IMR-90 (cell line): ENCODE data around the gene UGT1A10. TPM values are rescaled to one million over a fixed set of nuclear protein-coding genes. Genes with fewer than 3 reads are reported as not detected.

ENCODE experiments used
- ATAC-seq: fragments of 200-7000 bp; cut with Tn5 transposase; 2 replicates; pipeline ENCODE4 v1.9.1; 2020; ENCODE audit warnings: low read depth, mild to moderate bottlenecking, moderate library complexity
- BruUV-seq: library from RNA; stranded (reverse); fragments of 400-500 nt; replicated peaks from 2 replicates; lab custom pipeline; 2021; lab: Mats Ljungman, UMichigan
- CTCF ChIA-PET: fragments of 300-600 bp; formaldehyde crosslinking; extraction: SDS; loops from one replicate; lab custom pipeline; 2021; ENCODE audit warnings: antibody characterized with exemption; lab: Yijun Ruan, JAX
- POLR2A ChIA-PET: fragments of 300-600 bp; sonication (Branson Sonifier 250); formaldehyde crosslinking; loops from one replicate; lab custom pipeline; 2022; ENCODE audit warnings: antibody characterized with exemption; ENCODE audit not compliant: unreplicated experiment; lab: Charles Lee
- DNase-seq: peaks from one replicate; pipeline ENCODE4 v3.0.0; 2013
- H2AFZ ChIP-seq: replicated peaks from 2 replicates; pipeline ENCODE3; 2013; ENCODE audit warnings: low read length, mild to moderate bottlenecking; ENCODE audit not compliant: poor library complexity
- H2AK5ac ChIP-seq: 2 replicates; pipeline ENCODE4 v1.6.1; 2013; ENCODE audit warnings: low read depth, low read length, inconsistent platforms
- H2AK9ac ChIP-seq: replicated peaks from 2 replicates; pipeline ENCODE3; 2013; ENCODE audit warnings: mild to moderate bottlenecking, low read depth, low read length, moderate library complexity; ENCODE audit not compliant: poor library complexity
- H2BK120ac ChIP-seq: 2 replicates; pipeline ENCODE4 v1.6.1; 2013; ENCODE audit warnings: low read depth, low read length, inconsistent platforms
- H2BK15ac ChIP-seq: 3 replicates; pipeline ENCODE4 v1.6.1; 2013; ENCODE audit warnings: low read depth, low read length, inconsistent platforms
- H2BK20ac ChIP-seq: 2 replicates; pipeline ENCODE4 v1.6.1; 2013; ENCODE audit warnings: low read depth, mild to moderate bottlenecking, inconsistent platforms, low read length, moderate library complexity
- H2BK5ac ChIP-seq: 2 replicates; pipeline ENCODE4 v1.6.1; 2013; ENCODE audit warnings: mild to moderate bottlenecking, low read depth, low read length, inconsistent platforms; ENCODE audit not compliant: poor library complexity, severe bottlenecking
- H3K14ac ChIP-seq: replicated peaks from 2 replicates; pipeline ENCODE4 v1.6.1; 2013; ENCODE audit warnings: low read depth, low read length, inconsistent platforms
- H3K18ac ChIP-seq: 2 replicates; pipeline ENCODE4 v1.6.1; 2013; ENCODE audit warnings: low read depth, low read length, control low read depth
- H3K23ac ChIP-seq: 2 replicates; pipeline ENCODE4 v1.6.1; 2013; ENCODE audit warnings: low read depth, low read length, inconsistent platforms
- H3K27ac ChIP-seq: 2 replicates; pipeline ENCODE4 v1.5.1; 2013; ENCODE audit warnings: mild to moderate bottlenecking, control low read depth, low read length; ENCODE audit not compliant: insufficient read depth
- H3K27me3 ChIP-seq: 2 replicates; pipeline ENCODE4 v1.6.1; 2013; ENCODE audit warnings: low read length; ENCODE audit not compliant: control insufficient read depth, insufficient read depth
- H3K36me3 ChIP-seq: 2 replicates; pipeline ENCODE4 v1.6.1; 2013; ENCODE audit warnings: low read length, mixed read lengths; ENCODE audit not compliant: control insufficient read depth, insufficient read depth
- H3K4ac ChIP-seq: 2 replicates; pipeline ENCODE4 v1.6.1; 2013; ENCODE audit warnings: low read depth, low read length, inconsistent platforms
- H3K4me1 ChIP-seq: 2 replicates; pipeline ENCODE4 v1.6.1; 2013; ENCODE audit warnings: low read length, mixed read lengths; ENCODE audit not compliant: control insufficient read depth, insufficient read depth
- H3K4me2 ChIP-seq: 2 replicates; pipeline ENCODE4 v1.6.1; 2013; ENCODE audit warnings: low read depth, mild to moderate bottlenecking, control low read depth, low read length, moderate library complexity
- H3K4me3 ChIP-seq: 2 replicates; pipeline ENCODE4 v1.5.1; 2013; ENCODE audit warnings: low read depth, mild to moderate bottlenecking, control low read depth, low read length, moderate library complexity; ENCODE audit not compliant: insufficient read depth
- H3K56ac ChIP-seq: 2 replicates; pipeline ENCODE4 v1.6.1; 2013; ENCODE audit warnings: low read length, inconsistent platforms; ENCODE audit not compliant: insufficient read depth; ENCODE audit errors: extremely low read depth
- H3K79me1 ChIP-seq, 2 experiments: 2 replicates each; pipeline ENCODE4 v1.6.1; 2013; ENCODE audit warnings: low read length in 2 of 2, inconsistent platforms in 1 of 2, low read depth in 1 of 2
- H3K9ac ChIP-seq: 2 replicates; pipeline ENCODE4 v1.6.1; 2013; ENCODE audit warnings: low read depth, low read length, control low read depth
- H3K9me1 ChIP-seq: 2 replicates; pipeline ENCODE4 v1.6.1; 2013; ENCODE audit warnings: low read length, inconsistent platforms; ENCODE audit not compliant: insufficient read depth
- H3K9me3 ChIP-seq: 2 replicates; pipeline ENCODE4 v1.6.1; 2013; ENCODE audit warnings: low read length; ENCODE audit not compliant: control insufficient read depth, insufficient read depth
- H4K20me1 ChIP-seq: 2 replicates; pipeline ENCODE4 v1.6.1; 2013; ENCODE audit warnings: low read length, inconsistent platforms; ENCODE audit not compliant: insufficient read depth
- H4K5ac ChIP-seq: 2 replicates; pipeline ENCODE4 v1.6.1; 2013; ENCODE audit warnings: mild to moderate bottlenecking, low read depth, low read length, control low read depth
- H4K8ac ChIP-seq, 2 experiments: 2 replicates each; pipeline ENCODE4 v1.6.1; 2013; ENCODE audit warnings: low read depth in 2 of 2, low read length in 2 of 2, control low read depth in 1 of 2, inconsistent platforms in 1 of 2
- H4K91ac ChIP-seq: 2 replicates; pipeline ENCODE4 v1.6.1; 2013; ENCODE audit warnings: low read depth, low read length, inconsistent platforms; ENCODE audit not compliant: insufficient read depth
- BHLHE40 ChIP-seq: fragments of 150-350 bp; IDR thresholded peaks from 2 replicates; pipeline ENCODE4 v1.6.1; 2016; ENCODE audit warnings: mild to moderate bottlenecking, low read depth, low read length
- CEBPB ChIP-seq: IDR thresholded peaks from 2 replicates; pipeline ENCODE4 v1.6.1; 2012; ENCODE audit warnings: low read depth, low read length, improper control_type of control experiment
- CHD1 ChIP-seq: IDR thresholded peaks from 2 replicates; pipeline ENCODE4 v1.6.1; 2012; ENCODE audit warnings: low read depth, low read length, improper control_type of control experiment
- CTCF ChIP-seq: conservative IDR thresholded peaks from 2 replicates; pipeline ENCODE4 v1.5.1; 2012; ENCODE audit warnings: mild to moderate bottlenecking, low read depth, low read length, improper control_type of control experiment
- FOS ChIP-seq: fragments of 150-350 bp; IDR thresholded peaks from 2 replicates; pipeline ENCODE4 v1.6.1; 2016; ENCODE audit warnings: low read depth, low read length
- MAFK ChIP-seq: IDR thresholded peaks from 2 replicates; pipeline ENCODE4 v1.6.1; 2012; ENCODE audit warnings: low read depth, low read length, improper control_type of control experiment
- MAZ ChIP-seq: IDR thresholded peaks from 2 replicates; pipeline ENCODE4 v1.6.1; 2012; ENCODE audit warnings: low read depth, mild to moderate bottlenecking, low read length, improper control_type of control experiment, moderate library complexity, borderline replicate concordance
- MXI1 ChIP-seq: IDR thresholded peaks from 2 replicates; pipeline ENCODE4 v1.6.1; 2012; ENCODE audit warnings: low read depth, mild to moderate bottlenecking, low read length, moderate library complexity, borderline replicate concordance
- NFE2L2 ChIP-seq: fragments of 150-350 bp; IDR thresholded peaks from 2 replicates; pipeline ENCODE4 v1.6.1; 2016; ENCODE audit warnings: low read depth, mild to moderate bottlenecking, low read length
- POLR2A ChIP-seq: IDR thresholded peaks from 2 replicates; pipeline ENCODE4 v1.6.1; 2012; ENCODE audit warnings: mild to moderate bottlenecking, low read depth, low read length
- RAD21 ChIP-seq: IDR thresholded peaks from 2 replicates; pipeline ENCODE4 v1.6.1; 2012; ENCODE audit warnings: low read length, improper control_type of control experiment
- RCOR1 ChIP-seq: IDR thresholded peaks from 2 replicates; pipeline ENCODE4 v1.6.1; 2012; ENCODE audit warnings: mild to moderate bottlenecking, low read length, improper control_type of control experiment; ENCODE audit not compliant: insufficient replicate concordance
- RFX5 ChIP-seq: IDR thresholded peaks from 2 replicates; pipeline ENCODE4 v1.8.0; 2012; ENCODE audit warnings: low read depth, mild to moderate bottlenecking, low read length, moderate library complexity
- SMC3 ChIP-seq: fragments of 150-350 bp; IDR thresholded peaks from 2 replicates; pipeline ENCODE4 v1.6.1; 2016; ENCODE audit warnings: low read depth, mild to moderate bottlenecking, antibody characterized with exemption, low read length, moderate library complexity
- WGBS, 2 experiments: methylation state at CpG; one replicate each; pipeline versions ENCODE4 v1.1.5 to v1.1.7; 2013; ENCODE audit warnings: missing lambda C conversion rate in 2 of 2; ENCODE audit not compliant: insufficient read length in 1 of 2; ENCODE audit errors: extremely low coverage in 2 of 2; 5-methylcytosine and 5-hydroxymethylcytosine counted together
- dilution Hi-C: fragments of 300-500 bp; cut with HindIII; formaldehyde crosslinking; loops from one replicate; pipeline ENCODE4 v1.14.3; 2018; ENCODE audit warnings: low sequenced_read_pairs; ENCODE audit not compliant: unreplicated experiment
- in situ Hi-C: fragments of 300-500 bp; cut with MboI; formaldehyde crosslinking; loops from 3 replicates; pipeline ENCODE4 v1.14.3; 2019; ENCODE audit warnings: low sequenced_read_pairs, inconsistent platforms, mixed read lengths
- intact Hi-C: fragments of 100-400 bp; cut with micrococcal nuclease; formaldehyde crosslinking; loops from 2 replicates; pipeline ENCODE4 v1.10.0; 2022
- polyA plus RNA-seq, 3 experiments: library from polyadenylated mRNA; depleted of rRNA; stranded (reverse); fragments of >200 nt; gene quantifications; 2 replicates each; pipeline ENCODE4 v1.2.3, GENCODE V29; 2012; ENCODE audit warnings: low replicate concordance in 1 of 3
- total RNA-seq: library from RNA; depleted of rRNA; stranded (reverse); fragments of >200 nt; gene quantifications from 2 replicates; pipeline ENCODE4 v1.2.3, GENCODE V29; 2012
- TF ChIP-seq, protein P1 (sequence below): fragments of 150-350 bp; IDR thresholded peaks from 2 replicates; pipeline ENCODE4 v1.6.1; 2017; ENCODE audit warnings: mild to moderate bottlenecking, antibody characterized with exemption, low read length, low read depth
- TF ChIP-seq, protein P2 (sequence below): fragments of 150-350 bp; IDR thresholded peaks from 2 replicates; pipeline ENCODE4 v1.6.1; 2016; ENCODE audit warnings: low read depth, mild to moderate bottlenecking, low read length, moderate library complexity, borderline replicate concordance

UGT1A10 gene
- total and polyA plus RNA-seq, 2 of the 4 experiments (the other 2 are of a cell fraction) = not detected

DNA sequence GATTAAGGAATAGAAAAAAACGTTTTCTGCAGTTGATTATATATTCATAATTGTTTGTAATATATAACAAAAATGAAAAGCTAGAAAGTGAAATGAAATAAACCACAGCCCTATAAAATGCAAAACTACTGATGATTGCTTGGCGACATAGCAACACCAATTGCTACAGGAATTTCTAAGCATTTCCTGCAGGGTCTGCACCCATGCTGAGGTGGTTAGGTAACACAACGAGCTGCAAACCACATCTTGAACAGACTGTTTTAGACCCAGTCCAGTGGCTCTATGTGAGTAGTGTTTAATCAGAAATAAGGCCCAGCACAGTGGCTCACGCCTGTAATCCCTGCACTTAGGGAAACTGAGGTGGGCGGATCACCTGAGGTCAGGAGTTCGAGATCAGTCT, 18.3 kb downstream of the UGT1A10 start:
- Histone ChIP-seq H3K4ac (no peak overlapping the region), H3K23ac (no peak overlapping the region), H3K18ac (no peak overlapping the region), H2BK20ac (no peak overlapping the region), H3K27ac (no peak overlapping the region), H2AK5ac (no peak overlapping the region), H2AFZ (no peak overlapping the region), H2AK9ac (no peak overlapping the region), H3K79me1 (no peaks in the 10 kb centered on the region), H3K27me3 (peaks cover 3% of the 10 kb centered on the region; the same call in 1 of the 2 replicates), H3K9ac (no peak overlapping the region), H3K56ac (no peak overlapping the region), H3K9me3 (no peaks in the 10 kb centered on the region), H2BK120ac (no peak overlapping the region), H3K4me2 (no peak overlapping the region), H3K36me3 (no peaks in the 10 kb centered on the region), H3K14ac (no peak overlapping the region), H3K4me3 (no peak overlapping the region), H4K91ac (no peak overlapping the region), H3K9me1 (no peaks in the 10 kb centered on the region), H2BK5ac (no peak overlapping the region), H3K4me1 (no peaks in the 10 kb centered on the region), H4K20me1 (no peaks in the 10 kb centered on the region), H4K5ac (no peak overlapping the region), H4K8ac (no peak overlapping the region), H2BK15ac (no peak overlapping the region)
- dilution Hi-C loops = no loop called here
- ATAC-seq (no peak), DNase-seq (no peak)
- 62% methylated on average over 3 of the region's 6 CpGs; no CpG with 5 or more reads in 1 of the 2 experiments for WGBS, 2 experiments
- intact Hi-C loops = no loop called here
- no peak for TF ChIP-seq MAFK
- TF ChIP-seq RCOR1 = no peak
- TF ChIP-seq, protein P1, sequence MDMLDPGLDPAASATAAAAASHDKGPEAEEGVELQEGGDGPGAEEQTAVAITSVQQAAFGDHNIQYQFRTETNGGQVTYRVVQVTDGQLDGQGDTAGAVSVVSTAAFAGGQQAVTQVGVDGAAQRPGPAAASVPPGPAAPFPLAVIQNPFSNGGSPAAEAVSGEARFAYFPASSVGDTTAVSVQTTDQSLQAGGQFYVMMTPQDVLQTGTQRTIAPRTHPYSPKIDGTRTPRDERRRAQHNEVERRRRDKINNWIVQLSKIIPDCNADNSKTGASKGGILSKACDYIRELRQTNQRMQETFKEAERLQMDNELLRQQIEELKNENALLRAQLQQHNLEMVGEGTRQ = no peak
- no peak for TF ChIP-seq CTCF
- TF ChIP-seq RFX5 = no peak
- no peak for TF ChIP-seq POLR2A
- TF ChIP-seq NFE2L2 = no peak
- no peak for TF ChIP-seq MXI1
- TF ChIP-seq SMC3 = no peak
- no peak for TF ChIP-seq BHLHE40
- TF ChIP-seq MAZ = no peak
- TF ChIP-seq RAD21 = no peak
- no peak for TF ChIP-seq CEBPB
- no peak for TF ChIP-seq FOS
- TF ChIP-seq, protein P2, sequence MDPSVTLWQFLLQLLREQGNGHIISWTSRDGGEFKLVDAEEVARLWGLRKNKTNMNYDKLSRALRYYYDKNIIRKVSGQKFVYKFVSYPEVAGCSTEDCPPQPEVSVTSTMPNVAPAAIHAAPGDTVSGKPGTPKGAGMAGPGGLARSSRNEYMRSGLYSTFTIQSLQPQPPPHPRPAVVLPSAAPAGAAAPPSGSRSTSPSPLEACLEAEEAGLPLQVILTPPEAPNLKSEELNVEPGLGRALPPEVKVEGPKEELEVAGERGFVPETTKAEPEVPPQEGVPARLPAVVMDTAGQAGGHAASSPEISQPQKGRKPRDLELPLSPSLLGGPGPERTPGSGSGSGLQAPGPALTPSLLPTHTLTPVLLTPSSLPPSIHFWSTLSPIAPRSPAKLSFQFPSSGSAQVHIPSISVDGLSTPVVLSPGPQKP = no peak
- no peak for TF ChIP-seq CHD1
- in situ Hi-C loops = no loop called here
- no TSS peak for BruUV-seq
- ChIA-PET POLR2A (no interaction called here), CTCF (no interaction called here)
